HepG2 (cell line): ENCODE results near the gene ASPHD1. TPM values are rescaled to one million over a fixed set of nuclear protein-coding genes. Genes with fewer than 3 reads are reported as not detected.
A peak's percentile ranks its signal among the peaks of the same experiment; 100 is the strongest.

Experiments used
- ARNT ChIP-seq: fragments of 450-650 bp; IDR thresholded peaks from 2 replicates; pipeline ENCODE4 v1.6.1; 2017
- HNF4G ChIP-seq, 2 experiments: sonication (generic) in 1 of 2; formaldehyde crosslinking in 1 of 2; IDR thresholded peaks; 2 replicates each; pipeline versions ENCODE4 v1.4.0 to v1.6.1; 2011 to 2020; ENCODE audit warnings: borderline replicate concordance in 2 of 2, low read depth in 2 of 2, mild to moderate bottlenecking in 2 of 2, low read length in 1 of 2, missing genetic modification reagents in 1 of 2, moderate library complexity in 1 of 2
- JARID2 ChIP-seq: sonication (generic); formaldehyde crosslinking; IDR thresholded peaks from 2 replicates; pipeline ENCODE4 v1.8.1; 2023; ENCODE audit warnings: missing genetic modification reagents, inconsistent platforms; ENCODE audit not compliant: insufficient replicate concordance
- NCOR1 ChIP-seq: fragments of 200-600 bp; sonication (generic); IDR thresholded peaks from 2 replicates; pipeline ENCODE4 v1.7.0; 2017; ENCODE audit warnings: antibody characterized with exemption, low read length, borderline replicate concordance
- RFXANK ChIP-seq: IDR thresholded peaks from 2 replicates; pipeline ENCODE4 v1.6.1; 2016
- SPEN ChIP-seq: sonication (generic); formaldehyde crosslinking; IDR thresholded peaks from 2 replicates; pipeline ENCODE4 v1.5.1; 2020; ENCODE audit warnings: low read depth, mild to moderate bottlenecking, missing genetic modification reagents
- TOPORS ChIP-seq: sonication (generic); formaldehyde crosslinking; IDR thresholded peaks from 2 replicates; pipeline ENCODE4 v1.8.0; 2023; ENCODE audit warnings: mild to moderate bottlenecking, missing genetic modification reagents
- polyA plus RNA-seq, 8 experiments: library from polyadenylated mRNA; depleted of rRNA in 3 of 8; stranded (reverse) in 7 of 8; unstranded in 1 of 8; fragments of >200 nt; fragmentation: Illumina TruSeq in 4 of 8; extraction: Trizol in 4 of 8; gene quantifications; 2 replicates each; pipeline versions ENCODE4 v1.2.1 to v1.2.3, GENCODE V29; 2011 to 2016; ENCODE audit warnings: low read depth in 4 of 8, missing spikeins in 1 of 8, mixed read lengths in 1 of 8; ENCODE audit not compliant: insufficient read depth in 1 of 8
- total RNA-seq, 5 experiments: library from RNA; depleted of rRNA; stranded (reverse); fragments of >200 nt; fragmentation: Illumina TruSeq; extraction: Trizol; gene quantifications; 2 replicates each; pipeline ENCODE4 v1.2.3, GENCODE V29; 2016; ENCODE audit warnings: low read depth in 1 of 5
- TF ChIP-seq, protein P1 (sequence below): sonication (generic); formaldehyde crosslinking; IDR thresholded peaks from 2 replicates; pipeline ENCODE4 v1.4.0; 2020; ENCODE audit warnings: mild to moderate bottlenecking, missing genetic modification reagents, borderline replicate concordance
- TF ChIP-seq, protein P2 (sequence below): sonication (generic); formaldehyde crosslinking; IDR thresholded peaks from 2 replicates; pipeline ENCODE4 v1.5.0; 2020; ENCODE audit warnings: missing genetic modification reagents
- TF ChIP-seq, protein P3 (sequence below): sonication (generic); formaldehyde crosslinking; IDR thresholded peaks from 2 replicates; pipeline ENCODE4 v1.9.0; 2021; ENCODE audit warnings: mild to moderate bottlenecking, missing genetic modification reagents
- TF ChIP-seq, protein P4 (sequence below): sonication (generic); formaldehyde crosslinking; IDR thresholded peaks from 2 replicates; pipeline ENCODE4 v1.4.0; 2020; ENCODE audit warnings: low read depth, mild to moderate bottlenecking, missing genetic modification reagents

Gene ASPHD1
- total and polyA plus RNA-seq, 2 of the 13 experiments (the other 11 are each of a cell fraction or from before 2014, with no cell fraction given), result 13.1 to 19.7 TPM

DNA sequence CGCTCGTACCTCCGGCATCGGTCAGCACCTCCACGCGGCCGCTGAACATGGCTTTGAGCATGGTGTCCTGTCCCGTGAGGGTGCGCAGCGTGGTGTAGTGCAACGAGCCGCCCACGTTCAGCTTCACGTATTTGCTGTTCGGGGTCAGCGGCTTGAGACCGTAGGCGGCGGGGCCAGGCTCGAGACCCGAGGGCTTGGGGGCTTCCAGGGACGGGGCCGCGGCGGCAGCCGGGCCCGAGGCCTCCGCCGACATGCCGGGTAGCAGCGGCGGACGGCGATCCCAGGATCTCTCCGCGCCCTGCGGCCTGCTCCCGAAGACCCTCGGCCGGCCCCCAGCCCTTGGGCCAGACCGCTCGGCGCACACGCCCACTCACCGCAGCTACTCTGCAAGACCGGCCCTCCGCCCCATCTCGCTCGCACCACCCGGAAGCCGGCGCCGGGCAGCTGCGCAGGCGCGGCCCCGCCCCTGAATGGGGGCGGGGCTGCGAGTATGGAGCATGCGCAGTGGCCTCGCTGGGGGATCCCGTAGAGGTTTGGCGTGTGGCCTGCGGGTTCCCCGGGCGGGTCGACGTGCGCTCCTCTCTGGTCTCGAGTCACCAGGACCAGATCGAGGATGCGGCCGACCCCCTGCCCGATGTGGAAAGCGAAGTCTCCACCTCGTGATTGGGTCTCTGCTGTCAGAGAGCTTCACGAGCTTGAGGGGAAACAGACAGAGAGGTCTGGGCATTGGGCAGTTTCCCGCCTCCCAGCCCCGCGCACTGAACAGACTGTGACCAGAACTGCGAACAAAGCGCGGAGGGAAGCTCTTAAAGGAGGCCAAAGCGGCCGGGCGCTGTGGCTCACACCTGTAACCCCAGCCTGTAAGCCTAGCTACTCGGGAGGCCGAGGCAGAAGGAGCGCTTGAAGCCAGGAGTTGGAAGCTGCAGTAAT is 25.8 kb downstream of the ASPHD1 start, which contains the start of gene KCTD13 (continued):
- TF ChIP-seq, protein P1, sequence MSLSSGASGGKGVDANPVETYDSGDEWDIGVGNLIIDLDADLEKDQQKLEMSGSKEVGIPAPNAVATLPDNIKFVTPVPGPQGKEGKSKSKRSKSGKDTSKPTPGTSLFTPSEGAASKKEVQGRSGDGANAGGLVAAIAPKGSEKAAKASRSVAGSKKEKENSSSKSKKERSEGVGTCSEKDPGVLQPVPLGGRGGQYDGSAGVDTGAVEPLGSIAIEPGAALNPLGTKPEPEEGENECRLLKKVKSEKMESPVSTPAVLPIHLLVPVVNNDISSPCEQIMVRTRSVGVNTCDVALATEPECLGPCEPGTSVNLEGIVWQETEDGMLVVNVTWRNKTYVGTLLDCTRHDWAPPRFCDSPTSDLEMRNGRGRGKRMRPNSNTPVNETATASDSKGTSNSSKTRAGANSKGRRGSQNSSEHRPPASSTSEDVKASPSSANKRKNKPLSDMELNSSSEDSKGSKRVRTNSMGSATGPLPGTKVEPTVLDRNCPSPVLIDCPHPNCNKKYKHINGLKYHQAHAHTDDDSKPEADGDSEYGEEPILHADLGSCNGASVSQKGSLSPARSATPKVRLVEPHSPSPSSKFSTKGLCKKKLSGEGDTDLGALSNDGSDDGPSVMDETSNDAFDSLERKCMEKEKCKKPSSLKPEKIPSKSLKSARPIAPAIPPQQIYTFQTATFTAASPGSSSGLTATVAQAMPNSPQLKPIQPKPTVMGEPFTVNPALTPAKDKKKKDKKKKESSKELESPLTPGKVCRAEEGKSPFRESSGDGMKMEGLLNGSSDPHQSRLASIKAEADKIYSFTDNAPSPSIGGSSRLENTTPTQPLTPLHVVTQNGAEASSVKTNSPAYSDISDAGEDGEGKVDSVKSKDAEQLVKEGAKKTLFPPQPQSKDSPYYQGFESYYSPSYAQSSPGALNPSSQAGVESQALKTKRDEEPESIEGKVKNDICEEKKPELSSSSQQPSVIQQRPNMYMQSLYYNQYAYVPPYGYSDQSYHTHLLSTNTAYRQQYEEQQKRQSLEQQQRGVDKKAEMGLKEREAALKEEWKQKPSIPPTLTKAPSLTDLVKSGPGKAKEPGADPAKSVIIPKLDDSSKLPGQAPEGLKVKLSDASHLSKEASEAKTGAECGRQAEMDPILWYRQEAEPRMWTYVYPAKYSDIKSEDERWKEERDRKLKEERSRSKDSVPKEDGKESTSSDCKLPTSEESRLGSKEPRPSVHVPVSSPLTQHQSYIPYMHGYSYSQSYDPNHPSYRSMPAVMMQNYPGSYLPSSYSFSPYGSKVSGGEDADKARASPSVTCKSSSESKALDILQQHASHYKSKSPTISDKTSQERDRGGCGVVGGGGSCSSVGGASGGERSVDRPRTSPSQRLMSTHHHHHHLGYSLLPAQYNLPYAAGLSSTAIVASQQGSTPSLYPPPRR (CRISPR knock-in tag), result peak; percentile 60
- TF ChIP-seq RFXANK (CRISPR knock-in tag) (peak; percentile 82; the same call in 1 of the 2 replicates), SPEN (peak; percentile 91), HNF4G (IDR thresholded peaks at IDR 0.05; ENCODE audit: borderline replicate concordance, low read depth, low read length) (no peak), HNF4G (CRISPR knock-in tag; IDR thresholded peaks at IDR 0.05; ENCODE audit: borderline replicate concordance, low read depth) (no peak; the same call in 1 of the 2 replicates), ARNT (no peak), TOPORS (CRISPR knock-in tag) (peak; percentile 93), JARID2 (CRISPR knock-in tag) (no peak), NCOR1 (no peak; the same call in 1 of the 2 replicates)
- TF ChIP-seq, protein P2, sequence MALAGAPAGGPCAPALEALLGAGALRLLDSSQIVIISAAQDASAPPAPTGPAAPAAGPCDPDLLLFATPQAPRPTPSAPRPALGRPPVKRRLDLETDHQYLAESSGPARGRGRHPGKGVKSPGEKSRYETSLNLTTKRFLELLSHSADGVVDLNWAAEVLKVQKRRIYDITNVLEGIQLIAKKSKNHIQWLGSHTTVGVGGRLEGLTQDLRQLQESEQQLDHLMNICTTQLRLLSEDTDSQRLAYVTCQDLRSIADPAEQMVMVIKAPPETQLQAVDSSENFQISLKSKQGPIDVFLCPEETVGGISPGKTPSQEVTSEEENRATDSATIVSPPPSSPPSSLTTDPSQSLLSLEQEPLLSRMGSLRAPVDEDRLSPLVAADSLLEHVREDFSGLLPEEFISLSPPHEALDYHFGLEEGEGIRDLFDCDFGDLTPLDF (CRISPR knock-in tag), result peak; percentile 87
- TF ChIP-seq, protein P3, sequence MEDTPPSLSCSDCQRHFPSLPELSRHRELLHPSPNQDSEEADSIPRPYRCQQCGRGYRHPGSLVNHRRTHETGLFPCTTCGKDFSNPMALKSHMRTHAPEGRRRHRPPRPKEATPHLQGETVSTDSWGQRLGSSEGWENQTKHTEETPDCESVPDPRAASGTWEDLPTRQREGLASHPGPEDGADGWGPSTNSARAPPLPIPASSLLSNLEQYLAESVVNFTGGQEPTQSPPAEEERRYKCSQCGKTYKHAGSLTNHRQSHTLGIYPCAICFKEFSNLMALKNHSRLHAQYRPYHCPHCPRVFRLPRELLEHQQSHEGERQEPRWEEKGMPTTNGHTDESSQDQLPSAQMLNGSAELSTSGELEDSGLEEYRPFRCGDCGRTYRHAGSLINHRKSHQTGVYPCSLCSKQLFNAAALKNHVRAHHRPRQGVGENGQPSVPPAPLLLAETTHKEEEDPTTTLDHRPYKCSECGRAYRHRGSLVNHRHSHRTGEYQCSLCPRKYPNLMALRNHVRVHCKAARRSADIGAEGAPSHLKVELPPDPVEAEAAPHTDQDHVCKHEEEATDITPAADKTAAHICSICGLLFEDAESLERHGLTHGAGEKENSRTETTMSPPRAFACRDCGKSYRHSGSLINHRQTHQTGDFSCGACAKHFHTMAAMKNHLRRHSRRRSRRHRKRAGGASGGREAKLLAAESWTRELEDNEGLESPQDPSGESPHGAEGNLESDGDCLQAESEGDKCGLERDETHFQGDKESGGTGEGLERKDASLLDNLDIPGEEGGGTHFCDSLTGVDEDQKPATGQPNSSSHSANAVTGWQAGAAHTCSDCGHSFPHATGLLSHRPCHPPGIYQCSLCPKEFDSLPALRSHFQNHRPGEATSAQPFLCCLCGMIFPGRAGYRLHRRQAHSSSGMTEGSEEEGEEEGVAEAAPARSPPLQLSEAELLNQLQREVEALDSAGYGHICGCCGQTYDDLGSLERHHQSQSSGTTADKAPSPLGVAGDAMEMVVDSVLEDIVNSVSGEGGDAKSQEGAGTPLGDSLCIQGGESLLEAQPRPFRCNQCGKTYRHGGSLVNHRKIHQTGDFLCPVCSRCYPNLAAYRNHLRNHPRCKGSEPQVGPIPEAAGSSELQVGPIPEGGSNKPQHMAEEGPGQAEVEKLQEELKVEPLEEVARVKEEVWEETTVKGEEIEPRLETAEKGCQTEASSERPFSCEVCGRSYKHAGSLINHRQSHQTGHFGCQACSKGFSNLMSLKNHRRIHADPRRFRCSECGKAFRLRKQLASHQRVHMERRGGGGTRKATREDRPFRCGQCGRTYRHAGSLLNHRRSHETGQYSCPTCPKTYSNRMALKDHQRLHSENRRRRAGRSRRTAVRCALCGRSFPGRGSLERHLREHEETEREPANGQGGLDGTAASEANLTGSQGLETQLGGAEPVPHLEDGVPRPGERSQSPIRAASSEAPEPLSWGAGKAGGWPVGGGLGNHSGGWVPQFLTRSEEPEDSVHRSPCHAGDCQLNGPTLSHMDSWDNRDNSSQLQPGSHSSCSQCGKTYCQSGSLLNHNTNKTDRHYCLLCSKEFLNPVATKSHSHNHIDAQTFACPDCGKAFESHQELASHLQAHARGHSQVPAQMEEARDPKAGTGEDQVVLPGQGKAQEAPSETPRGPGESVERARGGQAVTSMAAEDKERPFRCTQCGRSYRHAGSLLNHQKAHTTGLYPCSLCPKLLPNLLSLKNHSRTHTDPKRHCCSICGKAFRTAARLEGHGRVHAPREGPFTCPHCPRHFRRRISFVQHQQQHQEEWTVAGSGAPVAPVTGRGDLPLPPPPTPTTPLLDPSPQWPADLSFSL (CRISPR knock-in tag), result no peak
- TF ChIP-seq, protein P4, sequence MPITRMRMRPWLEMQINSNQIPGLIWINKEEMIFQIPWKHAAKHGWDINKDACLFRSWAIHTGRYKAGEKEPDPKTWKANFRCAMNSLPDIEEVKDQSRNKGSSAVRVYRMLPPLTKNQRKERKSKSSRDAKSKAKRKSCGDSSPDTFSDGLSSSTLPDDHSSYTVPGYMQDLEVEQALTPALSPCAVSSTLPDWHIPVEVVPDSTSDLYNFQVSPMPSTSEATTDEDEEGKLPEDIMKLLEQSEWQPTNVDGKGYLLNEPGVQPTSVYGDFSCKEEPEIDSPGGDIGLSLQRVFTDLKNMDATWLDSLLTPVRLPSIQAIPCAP, result peak; percentile 94; the same call in 1 of the 2 replicates
